Activated CD8-positive, alpha-beta memory T cell treated with anti-CD3 and anti-CD28 coated beads for 48 hours (primary cell): ENCODE results near the gene THUMPD1.
"Not testable (repeated sequence)": the region's sequence is repeated elsewhere in the genome, so short reads cannot be mapped to it uniquely, and the experiment has no call there.

Experiments
- DNase-seq, 3 experiments: peaks; one replicate each; pipeline ENCODE4 v3.0.0-alpha.2; 2020; ENCODE audit warnings: low read depth in 2 of 3, low spot score in 2 of 3

The THUMPD1 gene

GRCh38 chr16:20749474-20749873 lies 7.9 kb upstream of the THUMPD1 start:
- DNase-seq = no peak

GRCh38 chr16:20747030-20747816 lies 5.6 kb upstream of the THUMPD1 start:
- DNase-seq = no peak

- DNase-seq = no peak
Measured at GRCh38 chr16:20746461-20746860, 4.8 kb upstream of the THUMPD1 start.

GRCh38 chr16:20744922-20745440 lies 3.4 kb upstream of the THUMPD1 start:
- no peak for DNase-seq

- DNase-seq = no peak
Measured at GRCh38 chr16:20743591-20743990, 2.0 kb upstream of the THUMPD1 start.

GRCh38 chr16:20740901-20741521 lies 607 bp downstream of the THUMPD1 start:
- DNase-seq = peak; percentile 57 to 75 (median 74)

- no peak for DNase-seq
Measured at GRCh38 chr16:20740007-20740883, 1.4 kb downstream of the THUMPD1 start.

GRCh38 chr16:20735490-20735889 lies 6.1 kb downstream of the THUMPD1 start:
- no peak for DNase-seq

GRCh38 chr16:20734782-20735181 lies 6.8 kb downstream of the THUMPD1 start:
- DNase-seq = no peak

GRCh38 chr16:20734056-20734455 lies 7.6 kb downstream of the THUMPD1 start:
- no peak for DNase-seq

- no peak for DNase-seq
Measured at GRCh38 chr16:20729141-20729540, 12.5 kb downstream of the THUMPD1 start.

GRCh38 chr16:20727181-20727580 lies 14.4 kb downstream of the THUMPD1 start:
- DNase-seq = no peak

GRCh38 chr16:20726661-20727060 lies 15.0 kb downstream of the THUMPD1 start:
- no peak for DNase-seq

- no peak for DNase-seq
Measured at GRCh38 chr16:20720251-20720650, 21.4 kb downstream of the THUMPD1 start.

GRCh38 chr16:20717718-20718117 lies 23.9 kb downstream of the THUMPD1 start:
- not testable (repeated sequence) for DNase-seq

GRCh38 chr16:20711277-20711911 lies 30.2 kb downstream of the THUMPD1 start:
- no peak for DNase-seq

- not testable (repeated sequence) for DNase-seq
Measured at GRCh38 chr16:20708129-20708528, 33.5 kb downstream of the THUMPD1 start.

GRCh38 chr16:20707461-20707860 lies 34.2 kb downstream of the THUMPD1 start:
- no peak for DNase-seq

- not testable (repeated sequence) for DNase-seq
Measured at GRCh38 chr16:20705972-20706371, 35.6 kb downstream of the THUMPD1 start.

GRCh38 chr16:20704281-20704680 lies 37.3 kb downstream of the THUMPD1 start:
- no peak for DNase-seq

GRCh38 chr16:20701692-20702091 lies 39.9 kb downstream of the THUMPD1 start:
- not testable (repeated sequence) for DNase-seq
